GM12878 (cell line): ENCODE data around the gene BBX. TPM values are rescaled to one million over a fixed set of nuclear protein-coding genes. Genes with fewer than 3 reads are reported as not detected.

Source experiments
- ATAC-seq: fragments of 200-7000 bp; cut with Tn5 transposase; 3 replicates; pipeline ENCODE4 v1.9.1; 2020; ENCODE audit warnings: mild to moderate bottlenecking, moderate library complexity
- BruUV-seq: library from RNA; stranded (reverse); fragments of 400-500 nt; replicated peaks from 2 replicates; lab custom pipeline; 2021; lab: Mats Ljungman, UMichigan
- CTCF ChIA-PET: fragments of 300-600 bp; sonication (Branson Sonifier 250); formaldehyde crosslinking; extraction: SDS; loops from one replicate; lab custom pipeline; 2021; ENCODE audit warnings: inconsistent platforms; lab: Yijun Ruan, JAX
- POLR2A ChIA-PET: fragments of 350-600 bp; formaldehyde crosslinking; extraction: SDS; loops from one replicate; lab custom pipeline; 2021; ENCODE audit warnings: inconsistent platforms; lab: Charles Lee
- RAD21 ChIA-PET: fragments of 300-600 bp; sonication (Branson Sonifier 250); formaldehyde crosslinking; loops from one replicate; lab custom pipeline; 2023; ENCODE audit warnings: antibody characterized with exemption; ENCODE audit not compliant: unreplicated experiment; lab: Charles Lee
- SMC1A ChIA-PET: fragments of 300-600 bp; sonication (Branson Sonifier 250); formaldehyde crosslinking; loops from one replicate; lab custom pipeline; 2023; ENCODE audit not compliant: unreplicated experiment, uncharacterized antibody; lab: Charles Lee
- DNase-seq: peaks from one replicate; pipeline ENCODE4 v3.0.0-alpha.2; 2011; ENCODE audit warnings: low read depth, low spot score
- FAIRE-seq: peaks from 3 replicates; lab custom pipeline; 2011; peaks lifted over from hg19 to GRCh38; lab: Jason Lieb, UNC
- H2AFZ ChIP-seq: 2 replicates; pipeline ENCODE4 v1.6.0; 2011; ENCODE audit warnings: low read depth, low read length, control low read depth; ENCODE audit not compliant: control insufficient read depth
- H3K27ac ChIP-seq: 2 replicates; pipeline ENCODE4 v1.5.1; 2011; ENCODE audit warnings: control low read depth; ENCODE audit not compliant: control insufficient read depth, insufficient read depth
- H3K27me3 ChIP-seq, 2 experiments: replicated peaks in 1 of 2; 2 replicates each; pipeline versions ENCODE4 v1.6.0 to v1.6.1; 2011; ENCODE audit warnings: low read length in 1 of 2; ENCODE audit not compliant: control insufficient read depth in 2 of 2, insufficient read depth in 2 of 2
- H3K36me3 ChIP-seq, 2 experiments: 2 replicates each; pipeline ENCODE4 v1.5.1; 2011; ENCODE audit warnings: low read length in 1 of 2; ENCODE audit not compliant: control insufficient read depth in 2 of 2, insufficient read depth in 2 of 2
- H3K4me1 ChIP-seq: 2 replicates; pipeline ENCODE4 v1.6.1; 2011; ENCODE audit warnings: mild to moderate bottlenecking, low read length, moderate library complexity, mixed read lengths; ENCODE audit not compliant: control insufficient read depth, insufficient read depth
- H3K4me2 ChIP-seq: 2 replicates; pipeline ENCODE4 v1.6.0; 2011; ENCODE audit warnings: control low read depth; ENCODE audit not compliant: control insufficient read depth, insufficient read depth
- H3K4me3 ChIP-seq: fragments of 200-600 bp; sonication (generic); 2 replicates; pipeline ENCODE4 v1.5.1; 2016
- H3K79me2 ChIP-seq: 2 replicates; pipeline ENCODE4 v1.6.0; 2011; ENCODE audit warnings: low read length; ENCODE audit not compliant: control insufficient read depth, insufficient read depth
- H3K9ac ChIP-seq: 2 replicates; pipeline ENCODE4 v1.8.0; 2011; ENCODE audit warnings: low read length, control low read depth, mixed read lengths; ENCODE audit not compliant: control insufficient read depth, insufficient read depth
- H3K9me3 ChIP-seq: replicated peaks from 3 replicates; pipeline ENCODE4 v1.5.1; 2011; ENCODE audit warnings: mild to moderate bottlenecking, low read length; ENCODE audit not compliant: control insufficient read depth, insufficient read depth
- H4K20me1 ChIP-seq: 2 replicates; pipeline ENCODE4 v1.6.0; 2011; ENCODE audit not compliant: control insufficient read depth, insufficient read depth
- CREM ChIP-seq: IDR thresholded peaks from 2 replicates; pipeline ENCODE4 v1.6.1; 2014; ENCODE audit warnings: antibody characterized with exemption, low read depth
- HDGF ChIP-seq: fragments of 450-650 bp; IDR thresholded peaks from 2 replicates; pipeline ENCODE4 v1.6.1; 2016; ENCODE audit warnings: antibody characterized with exemption
- KDM1A ChIP-seq: fragments of 200-600 bp; sonication (generic); IDR thresholded peaks from 2 replicates; pipeline ENCODE4 v1.6.1; 2016; ENCODE audit warnings: borderline replicate concordance
- NBN ChIP-seq: fragments of 450-650 bp; IDR thresholded peaks from 2 replicates; pipeline ENCODE4 v1.6.1; 2016
- POU2F2 ChIP-seq: IDR thresholded peaks from 3 replicates; pipeline ENCODE4 v1.6.1; 2011; ENCODE audit warnings: low read depth, mild to moderate bottlenecking, low read length, borderline replicate concordance
- PRDM15 ChIP-seq: fragments of 450-650 bp; formaldehyde crosslinking; IDR thresholded peaks from 2 replicates; pipeline ENCODE4 v1.4.0; 2020; ENCODE audit warnings: mild to moderate bottlenecking, moderate library complexity
- SPI1 ChIP-seq: IDR thresholded peaks from 2 replicates; pipeline ENCODE4 v1.6.1; 2011; ENCODE audit warnings: low read depth, mild to moderate bottlenecking, low read length, moderate library complexity, borderline replicate concordance; ENCODE audit not compliant: insufficient read depth
- TCF7 ChIP-seq: IDR thresholded peaks from 2 replicates; pipeline ENCODE4 v1.6.1; 2014; ENCODE audit warnings: antibody characterized with exemption, borderline replicate concordance
- WGBS: methylation state at CpG from one replicate; pipeline ENCODE4 v1.1.6; 2016; ENCODE audit warnings: low lambda C conversion rate; ENCODE audit not compliant: insufficient replicate concordance, insufficient coverage; ENCODE audit errors: missing lambda C conversion rate; 5-methylcytosine and 5-hydroxymethylcytosine counted together
- in situ Hi-C: fragments of 300-500 bp; cut with MboI; formaldehyde crosslinking; loops from 9 replicates; pipeline ENCODE4 v1.14.3; 2018; ENCODE audit warnings: mixed read lengths
- intact Hi-C: fragments of 100-400 bp; cut with micrococcal nuclease; formaldehyde crosslinking; loops from one replicate; pipeline ENCODE4 v1.14.2; 2022; ENCODE audit not compliant: unreplicated experiment
- polyA plus RNA-seq, 11 experiments: library from polyadenylated mRNA; depleted of rRNA in 4 of 11; unstranded in 6 of 11; stranded (reverse) in 5 of 11; fragments of >200 nt; fragmentation: Nextera tagmentation in 4 of 11; fragmentation: Illumina TruSeq in 1 of 11; extraction: Ambion mirVana in 4 of 11; extraction: Trizol in 1 of 11; gene quantifications; 1 replicate in 1 of 11; 2 replicates in 10 of 11; pipeline versions ENCODE4 v1.2.1 to v1.2.3, GENCODE V29; 2011 to 2016; ENCODE audit warnings: inconsistent platforms in 2 of 11, missing spikeins in 2 of 11, low read depth in 1 of 11
- total RNA-seq, 4 experiments: library from RNA; depleted of rRNA in 3 of 4; stranded (reverse); fragments of >200 nt in 3 of 4; fragmentation: Illumina TruSeq in 1 of 4; extraction: Trizol in 1 of 4; gene quantifications; 2 replicates each; pipeline versions ENCODE4 v1.2.1 to v1.2.3, GENCODE V29; 2013 to 2021
- TF ChIP-seq, protein P1 (sequence below): IDR thresholded peaks from 2 replicates; pipeline ENCODE4 v1.6.1; 2012; ENCODE audit warnings: improper control_type of control experiment, low read depth, low read length; ENCODE audit not compliant: insufficient replicate concordance

The BBX gene
- total and polyA plus RNA-seq, 10 of the 15 experiments (the other 5 are each of a cell fraction or from before 2014, with no cell fraction given) = 13.3 to 38.5 (median 32.0) TPM

GRCh38 chr3:107718547-107718946 lies 195.8 kb downstream of the BBX start:
- in situ Hi-C loops = no loop called here
- intact Hi-C loops = no loop called here
- FAIRE-seq = no peak
- no peaks in the 10 kb centered on the region for H3K79me2 ChIP-seq
- WGBS = 26% methylated on average over 2 of the region's 2 CpGs
- H3K36me3 ChIP-seq = peaks cover 0 to 3% of the 10 kb centered on the region in 2 experiments; a peak in 1 of 4 replicates
- TF ChIP-seq HDGF (no peak), CREM (no peak), TCF7 (no peak), SPI1 (no peak)
- H3K27ac ChIP-seq = no peak overlapping the region
- no peak; the same call in 2 of the 3 replicates for ATAC-seq
- H4K20me1 ChIP-seq = no peaks in the 10 kb centered on the region
- ChIA-PET RAD21 (no interaction called here), CTCF (no interaction called here), SMC1A (no interaction called here), POLR2A (no interaction called here)
- H3K4me2 ChIP-seq = no peak overlapping the region
- no peaks in the 10 kb centered on the region for H3K9me3 ChIP-seq
- no peaks in the 10 kb centered on the region for H3K4me1 ChIP-seq
- H3K4me3 ChIP-seq = no peak overlapping the region
- H3K27me3 ChIP-seq = no peaks in the 10 kb centered on the region
- H3K9ac ChIP-seq = no peak overlapping the region
- no peak for DNase-seq
- no peak overlapping the region for H2AFZ ChIP-seq
- no TSS peak for BruUV-seq

GRCh38 chr3:107727102-107727501 lies 204.3 kb downstream of the BBX start:
- ChIA-PET CTCF (interaction anchor here (0.7 to 2.4 kb wide), 6 partner anchors 10 to 50 kb away, joined by 3 to 9 read pairs (median 4); no protein-coding TSS in a partner anchor), RAD21 (interaction anchor here (1.2 kb wide), 1 partner anchor 67 kb away, joined by 4 read pairs; no protein-coding TSS in a partner anchor), SMC1A (interaction anchor here (1.1 to 1.7 kb wide), 4 partner anchors 10 to 67 kb away, joined by 4 to 6 read pairs (median 6); no protein-coding TSS in a partner anchor), POLR2A (no interaction called here)
- Histone ChIP-seq H3K4me2 (no peak overlapping the region), H3K36me3 (no peaks in the 10 kb centered on the region; a peak in 1 of 4 replicates), H2AFZ (no peak overlapping the region), H3K9me3 (no peaks in the 10 kb centered on the region), H3K79me2 (no peaks in the 10 kb centered on the region), H3K4me3 (no peak overlapping the region), H3K9ac (no peak overlapping the region), H3K27me3 (no peaks in the 10 kb centered on the region), H4K20me1 (no peaks in the 10 kb centered on the region), H3K27ac (no peak overlapping the region), H3K4me1 (no peaks in the 10 kb centered on the region)
- ATAC-seq = no peak
- in situ Hi-C loops (no loop called here), intact Hi-C loops (no loop called here)
- WGBS = 89% methylated on average over 4 of the region's 4 CpGs
- BruUV-seq = no TSS peak
- no peak for FAIRE-seq
- DNase-seq = no peak
- no peak for TF ChIP-seq NBN
- TF ChIP-seq, protein P1, sequence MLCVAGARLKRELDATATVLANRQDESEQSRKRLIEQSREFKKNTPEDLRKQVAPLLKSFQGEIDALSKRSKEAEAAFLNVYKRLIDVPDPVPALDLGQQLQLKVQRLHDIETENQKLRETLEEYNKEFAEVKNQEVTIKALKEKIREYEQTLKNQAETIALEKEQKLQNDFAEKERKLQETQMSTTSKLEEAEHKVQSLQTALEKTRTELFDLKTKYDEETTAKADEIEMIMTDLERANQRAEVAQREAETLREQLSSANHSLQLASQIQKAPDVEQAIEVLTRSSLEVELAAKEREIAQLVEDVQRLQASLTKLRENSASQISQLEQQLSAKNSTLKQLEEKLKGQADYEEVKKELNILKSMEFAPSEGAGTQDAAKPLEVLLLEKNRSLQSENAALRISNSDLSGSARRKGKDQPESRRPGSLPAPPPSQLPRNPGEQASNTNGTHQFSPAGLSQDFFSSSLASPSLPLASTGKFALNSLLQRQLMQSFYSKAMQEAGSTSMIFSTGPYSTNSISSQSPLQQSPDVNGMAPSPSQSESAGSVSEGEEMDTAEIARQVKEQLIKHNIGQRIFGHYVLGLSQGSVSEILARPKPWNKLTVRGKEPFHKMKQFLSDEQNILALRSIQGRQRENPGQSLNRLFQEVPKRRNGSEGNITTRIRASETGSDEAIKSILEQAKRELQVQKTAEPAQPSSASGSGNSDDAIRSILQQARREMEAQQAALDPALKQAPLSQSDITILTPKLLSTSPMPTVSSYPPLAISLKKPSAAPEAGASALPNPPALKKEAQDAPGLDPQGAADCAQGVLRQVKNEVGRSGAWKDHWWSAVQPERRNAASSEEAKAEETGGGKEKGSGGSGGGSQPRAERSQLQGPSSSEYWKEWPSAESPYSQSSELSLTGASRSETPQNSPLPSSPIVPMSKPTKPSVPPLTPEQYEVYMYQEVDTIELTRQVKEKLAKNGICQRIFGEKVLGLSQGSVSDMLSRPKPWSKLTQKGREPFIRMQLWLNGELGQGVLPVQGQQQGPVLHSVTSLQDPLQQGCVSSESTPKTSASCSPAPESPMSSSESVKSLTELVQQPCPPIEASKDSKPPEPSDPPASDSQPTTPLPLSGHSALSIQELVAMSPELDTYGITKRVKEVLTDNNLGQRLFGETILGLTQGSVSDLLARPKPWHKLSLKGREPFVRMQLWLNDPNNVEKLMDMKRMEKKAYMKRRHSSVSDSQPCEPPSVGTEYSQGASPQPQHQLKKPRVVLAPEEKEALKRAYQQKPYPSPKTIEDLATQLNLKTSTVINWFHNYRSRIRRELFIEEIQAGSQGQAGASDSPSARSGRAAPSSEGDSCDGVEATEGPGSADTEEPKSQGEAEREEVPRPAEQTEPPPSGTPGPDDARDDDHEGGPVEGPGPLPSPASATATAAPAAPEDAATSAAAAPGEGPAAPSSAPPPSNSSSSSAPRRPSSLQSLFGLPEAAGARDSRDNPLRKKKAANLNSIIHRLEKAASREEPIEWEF = no peak
- TF ChIP-seq CREM = no peak
- no peak for TF ChIP-seq POU2F2
- TF ChIP-seq PRDM15 = no peak
- no peak for TF ChIP-seq KDM1A
